MM.1S (cell line): ENCODE results near the gene STK32B.

Experiments
- DNase-seq: peaks from one replicate; pipeline ENCODE4 v3.0.0-alpha.2; 2015
- H2AFZ ChIP-seq: fragments of 300-600 bp; sonication (generic); 2 replicates; pipeline ENCODE4 v1.6.0; 2016; ENCODE audit warnings: antibody characterized with exemption, low read length
- H3F3A ChIP-seq: fragments of 300-600 bp; sonication (generic); 2 replicates; pipeline ENCODE4 v1.6.1; 2016; ENCODE audit warnings: mild to moderate bottlenecking, antibody characterized with exemption, low read length, moderate library complexity, mixed read lengths; ENCODE audit not compliant: insufficient read depth
- H3K27ac ChIP-seq: fragments of 300-600 bp; sonication (generic); 2 replicates; pipeline ENCODE4 v1.5.1; 2016; ENCODE audit warnings: mild to moderate bottlenecking, low read length
- H3K27me3 ChIP-seq: fragments of 300-600 bp; sonication (generic); replicated peaks from 2 replicates; pipeline ENCODE4 v1.6.0; 2016; ENCODE audit warnings: low read length; ENCODE audit not compliant: insufficient read depth
- H3K36me3 ChIP-seq: fragments of 300-600 bp; sonication (generic); replicated peaks from 2 replicates; pipeline ENCODE4 v1.6.1; 2016; ENCODE audit warnings: mild to moderate bottlenecking, low read length, mixed read lengths; ENCODE audit not compliant: insufficient read depth
- H3K4me1 ChIP-seq: fragments of 300-600 bp; sonication (generic); 2 replicates; pipeline ENCODE4 v1.6.1; 2016; ENCODE audit warnings: low read length, mixed read lengths
- H3K4me2 ChIP-seq: fragments of 300-600 bp; sonication (generic); 2 replicates; pipeline ENCODE4 v1.6.0; 2016; ENCODE audit warnings: low read depth, low read length
- H3K4me3 ChIP-seq: fragments of 300-600 bp; sonication (generic); 2 replicates; pipeline ENCODE4 v1.5.1; 2016; ENCODE audit warnings: low read length, mixed read lengths
- H3K79me2 ChIP-seq: fragments of 300-600 bp; sonication (generic); 2 replicates; pipeline ENCODE4 v1.6.1; 2016; ENCODE audit warnings: mixed run types, low read length, mixed read lengths
- H3K9ac ChIP-seq: fragments of 300-600 bp; sonication (generic); 2 replicates; pipeline ENCODE4 v1.6.1; 2016; ENCODE audit warnings: low read length, mixed read lengths
- H3K9me2 ChIP-seq: fragments of 300-600 bp; sonication (generic); replicated peaks from 2 replicates; pipeline ENCODE4 v1.6.1; 2016; ENCODE audit warnings: mild to moderate bottlenecking, low read length, mixed read lengths; ENCODE audit not compliant: insufficient read depth
- H3K9me3 ChIP-seq: fragments of 300-600 bp; sonication (generic); replicated peaks from 2 replicates; pipeline ENCODE4 v1.6.1; 2016; ENCODE audit warnings: mild to moderate bottlenecking, low read length, mixed read lengths; ENCODE audit not compliant: insufficient read depth
- H4K20me1 ChIP-seq: fragments of 300-600 bp; sonication (generic); 2 replicates; pipeline ENCODE4 v1.6.1; 2016; ENCODE audit warnings: mild to moderate bottlenecking, low read length, moderate library complexity, mixed read lengths; ENCODE audit not compliant: insufficient read depth
- CTCF ChIP-seq: fragments of 300-600 bp; sonication (generic); IDR thresholded peaks from 2 replicates; pipeline ENCODE4 v1.5.1; 2016; ENCODE audit warnings: antibody characterized with exemption, low read length, mixed read lengths
- EZH2 ChIP-seq: fragments of 300-600 bp; sonication (generic); optimal IDR thresholded peaks from 2 replicates; pipeline ENCODE3; 2017; ENCODE audit warnings: low read depth, mild to moderate bottlenecking, antibody characterized with exemption, low read length, mixed read lengths
- EZH2phosphoT487 ChIP-seq: fragments of 300-600 bp; sonication (generic); IDR thresholded peaks from 2 replicates; pipeline ENCODE4 v1.6.1; 2018; ENCODE audit warnings: antibody characterized with exemption, low read length

STK32B gene

GRCh38 chr4:5366421-5366820, 315.1 kb downstream of the STK32B start:
- Histone ChIP-seq H3K4me3 (no peak overlapping the region), H4K20me1 (no peaks in the 10 kb centered on the region), H3K9me2 (no peaks in the 10 kb centered on the region), H3K9me3 (no peaks in the 10 kb centered on the region), H3K4me1 (0 out of 2 replicates have a peak, but pooled peaks cover 6% of the 10 kb centered on the region), H3K27me3 (no peaks in the 10 kb centered on the region), H2AFZ (no peak overlapping the region), H3K9ac (no peak overlapping the region), H3K36me3 (no peaks in the 10 kb centered on the region), H3K79me2 (no peaks in the 10 kb centered on the region), H3F3A (0 out of 2 replicates have a peak, but pooled peaks cover 7% of the 10 kb centered on the region), H3K27ac (no peak overlapping the region), H3K4me2 (peak overlapping the region; percentile 41; the same call in 1 of the 2 replicates)
- TF ChIP-seq CTCF, result no peak
- no peak for TF ChIP-seq EZH2phosphoT487
- no peak for DNase-seq

GRCh38 chr4:5368426-5368825, 317.1 kb downstream of the STK32B start:
- Histone ChIP-seq H3F3A (0 out of 2 replicates have a peak, but pooled peaks cover 7% of the 10 kb centered on the region), H3K36me3 (no peaks in the 10 kb centered on the region), H3K27me3 (no peaks in the 10 kb centered on the region), H3K9me2 (no peaks in the 10 kb centered on the region), H3K4me3 (no peak overlapping the region), H2AFZ (no peak overlapping the region), H3K4me2 (no peak overlapping the region), H3K9me3 (no peaks in the 10 kb centered on the region), H4K20me1 (no peaks in the 10 kb centered on the region), H3K4me1 (0 out of 2 replicates have a peak, but pooled peaks cover 6% of the 10 kb centered on the region), H3K79me2 (no peaks in the 10 kb centered on the region), H3K9ac (no peak overlapping the region), H3K27ac (no peak overlapping the region)
- no peak for DNase-seq
- no peak for TF ChIP-seq EZH2phosphoT487
- no peak for TF ChIP-seq CTCF
- no peak for TF ChIP-seq EZH2

- 0 out of 2 replicates have a peak, but pooled peaks cover 4% of the 10 kb centered on the region for H3F3A ChIP-seq
- H3K4me2 ChIP-seq, result no peak overlapping the region
- H3K27me3 ChIP-seq, result no peaks in the 10 kb centered on the region
- H3K9me3 ChIP-seq, result no peaks in the 10 kb centered on the region
- no peak for TF ChIP-seq EZH2phosphoT487
- TF ChIP-seq CTCF, result no peak
- TF ChIP-seq EZH2, result no peak
- no peak overlapping the region for H2AFZ ChIP-seq
- no peak overlapping the region for H3K9ac ChIP-seq
- no peaks in the 10 kb centered on the region for H3K79me2 ChIP-seq
- no peaks in the 10 kb centered on the region for H3K9me2 ChIP-seq
- H3K36me3 ChIP-seq, result no peaks in the 10 kb centered on the region
- 0 out of 2 replicates have a peak, but pooled peaks cover 6% of the 10 kb centered on the region for H3K4me1 ChIP-seq
- H4K20me1 ChIP-seq, result no peaks in the 10 kb centered on the region
- H3K4me3 ChIP-seq, result no peak overlapping the region
- no peak overlapping the region for H3K27ac ChIP-seq
- no peak for DNase-seq
These were observed 319.0 kb downstream of the STK32B start for GRCh38 chr4:5370286-5370685.
